HG03135 (cell line): Measurements from ENCODE around the gene SCAMP5.

Source experiments
- ATAC-seq: cut with Tn5 transposase; IDR thresholded peaks from one replicate; pipeline ENCODE4 v1.9.1; 2021; ENCODE audit warnings: mild to moderate bottlenecking, moderate library complexity; ENCODE audit not compliant: unreplicated experiment

The SCAMP5 gene

GRCh38 chr15:75044258-75044878, 49.0 kb downstream of the SCAMP5 start:
- ATAC-seq: no peak

- no peak for ATAC-seq
These were observed 50.1 kb downstream of the SCAMP5 start for GRCh38 chr15:75045332-75046015.

- no peak for ATAC-seq
These were observed 53.0 kb downstream of the SCAMP5 start for GRCh38 chr15:75048394-75048793.

- ATAC-seq: no peak
These were observed 54.0 kb downstream of the SCAMP5 start for GRCh38 chr15:75049392-75049791.

DNA sequence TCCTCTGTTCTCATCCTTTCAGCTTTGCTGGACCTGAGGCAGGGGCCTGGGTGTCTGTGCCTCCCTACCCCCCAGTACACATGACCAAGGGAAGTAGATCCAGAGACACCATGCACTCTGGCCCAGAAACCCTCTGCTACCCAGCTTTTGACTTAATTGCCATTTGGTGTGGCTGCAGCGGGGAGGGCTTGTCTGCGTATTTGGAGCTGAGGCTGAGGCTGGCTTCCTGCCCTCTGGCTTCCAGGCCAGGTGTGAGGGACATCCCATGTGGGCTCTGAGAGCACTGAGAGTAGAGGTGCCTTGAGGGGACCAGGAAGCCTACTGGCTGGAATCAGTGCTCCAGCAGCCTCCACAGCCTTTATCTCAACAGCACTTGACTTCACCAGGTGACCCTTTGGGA, 54.9 kb downstream of the SCAMP5 start:
- ATAC-seq: no peak

GRCh38 chr15:75051191-75051608, 55.8 kb downstream of the SCAMP5 start:
- ATAC-seq: no peak

DNA sequence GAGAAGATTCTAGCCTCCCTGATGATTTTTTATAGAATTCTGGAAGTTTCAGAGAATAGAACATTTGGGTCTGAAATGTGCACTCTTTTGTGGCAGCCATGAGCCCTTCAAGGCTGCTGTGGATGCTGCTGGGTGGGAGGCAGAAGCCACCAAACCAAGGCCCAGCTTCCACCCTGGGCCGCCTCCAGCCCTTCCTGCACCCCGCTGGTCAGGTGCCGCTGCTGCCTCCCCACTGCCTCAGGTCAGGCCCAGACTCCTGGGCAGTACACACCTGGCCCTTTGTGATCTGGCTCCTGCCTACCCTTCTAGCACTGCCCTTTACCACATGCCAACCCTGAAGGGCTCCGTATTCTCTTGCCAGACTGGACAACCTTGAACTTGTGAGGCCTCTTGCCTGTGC, 56.3 kb downstream of the SCAMP5 start:
- ATAC-seq: no peak

GRCh38 chr15:75052972-75053747, 57.8 kb downstream of the SCAMP5 start:
- no peak for ATAC-seq

DNA sequence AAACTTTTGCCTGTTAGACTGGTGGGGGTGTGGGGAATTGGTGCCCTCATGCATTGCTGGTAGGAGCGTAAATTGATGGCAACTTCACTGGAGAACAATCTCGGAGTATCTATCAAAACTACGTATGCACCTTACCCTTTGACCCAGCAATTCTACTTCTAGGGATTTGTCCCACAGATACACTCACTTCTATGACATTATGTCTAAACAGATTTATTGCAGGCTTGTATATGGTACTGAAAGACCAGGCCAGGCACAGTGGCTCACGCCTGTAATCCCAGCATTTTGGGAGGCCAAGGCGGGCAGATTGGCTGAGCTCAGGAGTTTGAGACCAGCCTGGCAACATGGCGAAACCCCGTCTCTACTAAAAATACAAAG, 58.4 kb downstream of the SCAMP5 start:
- ATAC-seq: no peak

- ATAC-seq: no peak
These were observed 59.0 kb downstream of the SCAMP5 start for GRCh38 chr15:75054172-75054897.

GRCh38 chr15:75056036-75056435, 60.7 kb downstream of the SCAMP5 start:
- no peak for ATAC-seq

GRCh38 chr15:75058127-75058905, 63.0 kb downstream of the SCAMP5 start:
- ATAC-seq: no peak

- no peak for ATAC-seq
These were observed 64.2 kb downstream of the SCAMP5 start for GRCh38 chr15:75059607-75060006.

DNA sequence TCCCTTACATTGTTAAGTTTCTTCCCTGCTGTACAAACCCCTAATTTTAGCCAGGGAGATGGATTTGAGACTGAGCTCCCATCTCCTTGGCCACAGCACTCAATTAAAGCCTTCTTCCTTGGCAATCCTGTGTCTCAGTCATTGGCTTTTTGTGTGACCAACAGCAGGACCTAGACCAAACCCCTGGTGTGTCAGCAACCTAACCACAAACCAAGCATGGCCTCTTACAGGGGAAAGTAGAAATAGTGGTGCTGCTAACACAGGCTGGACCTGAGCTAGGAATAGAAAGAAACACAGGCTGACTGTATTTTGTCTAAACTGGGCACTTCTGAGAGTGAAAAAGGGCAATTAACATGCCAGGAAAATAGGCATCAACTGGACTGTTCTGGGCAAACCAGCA, 65.9 kb downstream of the SCAMP5 start:
- ATAC-seq: no peak

- ATAC-seq: no peak
These were observed 67.3 kb downstream of the SCAMP5 start for GRCh38 chr15:75062706-75063105.

GRCh38 chr15:75063338-75063737, 68.0 kb downstream of the SCAMP5 start:
- no peak for ATAC-seq

GRCh38 chr15:75063889-75064288, 68.5 kb downstream of the SCAMP5 start:
- no peak for ATAC-seq

GRCh38 chr15:75064846-75065245, 69.5 kb downstream of the SCAMP5 start:
- ATAC-seq: no peak

GRCh38 chr15:75065467-75065850, 70.1 kb downstream of the SCAMP5 start:
- ATAC-seq: no peak

DNA sequence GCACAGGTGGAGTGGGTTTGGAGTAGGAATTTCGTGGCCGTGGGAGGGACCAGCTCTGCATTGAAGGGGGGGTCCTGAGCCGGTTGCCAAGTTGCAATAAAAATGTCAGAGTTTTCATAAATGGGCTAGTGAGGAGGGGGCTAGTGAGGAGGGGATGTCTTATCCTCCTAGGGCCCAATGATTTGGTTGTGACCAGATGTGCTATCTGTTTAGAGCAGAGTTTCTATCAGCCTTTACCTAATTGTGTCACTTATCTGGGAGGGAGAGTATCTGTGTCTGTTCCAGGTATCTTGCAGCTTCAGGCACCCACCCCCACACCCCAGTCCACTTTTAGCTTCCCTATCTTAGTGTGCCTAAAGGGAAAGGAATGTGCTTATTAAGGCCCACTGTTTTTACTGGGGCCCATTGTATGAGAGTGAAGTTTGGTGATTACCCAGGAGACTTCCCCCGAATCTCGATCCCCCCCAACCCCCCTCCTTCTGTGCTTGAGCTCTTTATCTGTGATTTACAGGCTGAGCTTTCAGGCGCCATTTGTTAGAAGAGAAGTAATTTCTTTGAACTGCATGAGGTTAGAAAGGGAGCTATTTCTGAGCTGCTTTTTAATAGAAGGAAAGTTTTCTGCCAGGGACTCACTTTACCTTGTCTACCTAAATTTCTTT, 70.6 kb downstream of the SCAMP5 start:
- no peak for ATAC-seq
